SK-N-SH (cell line): ENCODE measurements around the gene FHOD3. TPM values are rescaled to one million over a fixed set of nuclear protein-coding genes. Genes with fewer than 3 reads are reported as not detected.

Source experiments
- CTCF ChIA-PET: fragments of 300-600, 350-600 bp; formaldehyde crosslinking; extraction: SDS; loops from one replicate; lab custom pipeline; 2021; lab: Yijun Ruan, JAX
- POLR2A ChIA-PET: fragments of 350-600 bp; sonication (Branson Sonifier 250); formaldehyde crosslinking; extraction: SDS; loops from one replicate; lab custom pipeline; 2020; ENCODE audit warnings: antibody characterized with exemption, inconsistent platforms; lab: Yijun Ruan, JAX
- DNase-seq: peaks from one replicate; pipeline ENCODE4 v3.0.0; 2012
- H2AFZ ChIP-seq: fragments of 200-600 bp; sonication (generic); 2 replicates; pipeline ENCODE4 v1.8.1; 2016; ENCODE audit warnings: antibody characterized with exemption, mild to moderate bottlenecking, low read depth
- H3F3A ChIP-seq: fragments of 200-600 bp; sonication (generic); replicated peaks from 2 replicates; pipeline ENCODE3; 2016; ENCODE audit warnings: antibody characterized with exemption, mild to moderate bottlenecking; ENCODE audit not compliant: insufficient read depth
- H3K27ac ChIP-seq, 2 experiments: fragments of 200-500 bp in 1 of 2; fragments of 200-600 bp in 1 of 2; sonication (Bioruptor generic) in 1 of 2; sonication (generic), shearing (Covaris generic) in 1 of 2; 2 replicates each; pipeline versions ENCODE4 v1.5.1 to v1.6.1; 2014 to 2016; ENCODE audit warnings: low read depth in 2 of 2, inconsistent platforms in 1 of 2, low read length in 1 of 2, mild to moderate bottlenecking in 1 of 2, mixed read lengths in 1 of 2
- H3K27me3 ChIP-seq: fragments of 200-600 bp; sonication (generic), shearing (Covaris generic); 2 replicates; pipeline ENCODE4 v1.6.1; 2016; ENCODE audit warnings: mixed run types; ENCODE audit not compliant: insufficient read depth
- H3K36me3 ChIP-seq, 2 experiments: fragments of 200-500 bp in 1 of 2; fragments of 200-600 bp in 1 of 2; sonication (Bioruptor generic) in 1 of 2; sonication (generic) in 1 of 2; replicated peaks in 1 of 2; 2 replicates each; pipeline versions ENCODE3 to v1.5.1; 2014 to 2016; ENCODE audit warnings: low read length in 1 of 2, mild to moderate bottlenecking in 1 of 2; ENCODE audit not compliant: insufficient read depth in 2 of 2, control insufficient read depth in 1 of 2
- H3K4me1 ChIP-seq, 2 experiments: fragments of 200-500 bp in 1 of 2; fragments of 200-600 bp in 1 of 2; sonication (Bioruptor generic) in 1 of 2; sonication (generic), shearing (Covaris generic) in 1 of 2; 2 replicates each; pipeline versions ENCODE4 v1.5.1 to v1.6.1; 2014 to 2016; ENCODE audit warnings: low read depth in 1 of 2, low read length in 1 of 2, mixed run types in 1 of 2; ENCODE audit not compliant: insufficient read depth in 2 of 2, control insufficient read depth in 1 of 2
- H3K4me2 ChIP-seq: fragments of 200-600 bp; sonication (generic), shearing (Covaris generic); 2 replicates; pipeline ENCODE4 v1.6.1; 2017; ENCODE audit warnings: mixed run types
- H3K4me3 ChIP-seq, 2 experiments: fragments of 200-500 bp in 1 of 2; fragments of 200-600 bp in 1 of 2; sonication (Bioruptor generic) in 1 of 2; sonication (generic), shearing (Covaris generic) in 1 of 2; 2 replicates each; pipeline versions ENCODE4 v1.5.1 to v1.8.1; 2014 to 2016; ENCODE audit warnings: low read depth in 2 of 2, inconsistent platforms in 1 of 2, low read length in 1 of 2, mild to moderate bottlenecking in 1 of 2, mixed read lengths in 1 of 2, moderate library complexity in 1 of 2
- H3K79me2 ChIP-seq: fragments of 200-600 bp; sonication (generic); 2 replicates; pipeline ENCODE4 v1.8.1; 2017; ENCODE audit warnings: mild to moderate bottlenecking; ENCODE audit not compliant: insufficient read depth
- H3K9ac ChIP-seq: fragments of 200-600 bp; sonication (generic); 2 replicates; pipeline ENCODE4 v1.6.1; 2017; ENCODE audit warnings: mixed run types
- H3K9me2 ChIP-seq: fragments of 200-600 bp; sonication (generic); 2 replicates; pipeline ENCODE4 v1.6.1; 2017; ENCODE audit warnings: mixed run types
- H3K9me3 ChIP-seq: fragments of 200-600 bp; sonication (generic); 2 replicates; pipeline ENCODE4 v1.6.1; 2017; ENCODE audit warnings: mixed run types, mild to moderate bottlenecking, moderate library complexity
- H4K20me1 ChIP-seq: fragments of 200-600 bp; sonication (generic); 2 replicates; pipeline ENCODE4 v1.6.1; 2017; ENCODE audit warnings: mild to moderate bottlenecking, mixed run types; ENCODE audit not compliant: insufficient read depth
- CTCF ChIP-seq: fragments of 200-600 bp; sonication (generic); IDR thresholded peaks from 2 replicates; pipeline ENCODE4 v1.6.1; 2017; ENCODE audit warnings: antibody characterized with exemption, mild to moderate bottlenecking, moderate library complexity
- ELF1 ChIP-seq: IDR thresholded peaks from 2 replicates; pipeline ENCODE4 v1.4.0; 2012
- EP300 ChIP-seq, 2 experiments: IDR thresholded peaks; 2 replicates each; pipeline versions ENCODE4 v1.4.0 to v1.6.1; 2012; ENCODE audit warnings: borderline replicate concordance in 1 of 2, low read depth in 1 of 2, low read length in 1 of 2
- FOXJ3 ChIP-seq: sonication (generic); formaldehyde crosslinking; IDR thresholded peaks from 2 replicates; pipeline ENCODE4 v1.5.1; 2020; ENCODE audit warnings: mild to moderate bottlenecking, missing genetic modification reagents
- JUND ChIP-seq: IDR thresholded peaks from 2 replicates; pipeline ENCODE4 v1.4.0; 2012
- MXI1 ChIP-seq: IDR thresholded peaks from 2 replicates; pipeline ENCODE4 v1.6.1; 2012; ENCODE audit warnings: mild to moderate bottlenecking, low read depth, low read length, improper control_type of control experiment
- NFIC ChIP-seq: IDR thresholded peaks from 2 replicates; pipeline ENCODE4 v1.4.0; 2012; ENCODE audit warnings: borderline replicate concordance
- NRF1 ChIP-seq: IDR thresholded peaks from 2 replicates; pipeline ENCODE4 v1.6.1; 2012; ENCODE audit warnings: low read depth, mild to moderate bottlenecking, low read length
- POLR2AphosphoS5 ChIP-seq: IDR thresholded peaks from 2 replicates; pipeline ENCODE4 v1.6.1; 2012; ENCODE audit warnings: low read depth, low read length
- RFX5 ChIP-seq: IDR thresholded peaks from 2 replicates; pipeline ENCODE4 v1.6.1; 2012; ENCODE audit warnings: mild to moderate bottlenecking, improper control_type of control experiment, low read length
- SIN3A ChIP-seq: IDR thresholded peaks from 2 replicates; pipeline ENCODE4 v1.6.1; 2012; ENCODE audit warnings: low read depth, mild to moderate bottlenecking, low read length, moderate library complexity, borderline replicate concordance
- TAF1 ChIP-seq: IDR thresholded peaks from 2 replicates; pipeline ENCODE4 v1.6.1; 2012; ENCODE audit warnings: low read depth, mild to moderate bottlenecking, low read length, moderate library complexity, borderline replicate concordance
- TCF12 ChIP-seq: IDR thresholded peaks from 2 replicates; pipeline ENCODE4 v1.4.0; 2012
- WGBS: methylation state at CpG from one replicate; pipeline ENCODE4 v1.1.6; 2017; ENCODE audit warnings: low lambda C conversion rate; 5-methylcytosine and 5-hydroxymethylcytosine counted together
- polyA plus RNA-seq, 3 experiments: library from polyadenylated mRNA; depleted of rRNA; stranded (reverse); fragments of >200 nt; gene quantifications; 2 replicates each; pipeline ENCODE4 v1.2.3, GENCODE V29; 2012
- TF ChIP-seq, protein P1 (sequence below): IDR thresholded peaks from 2 replicates; pipeline ENCODE4 v1.4.0; 2012; ENCODE audit warnings: low read depth, borderline replicate concordance
- TF ChIP-seq, protein P2 (sequence below): IDR thresholded peaks from 2 replicates; pipeline ENCODE4 v1.4.0; 2012; ENCODE audit warnings: low read depth, borderline replicate concordance

FHOD3 gene
- polyA plus RNA-seq, 1 of the 3 experiments (the other 2 are of a cell fraction), result 10.9 TPM

DNA sequence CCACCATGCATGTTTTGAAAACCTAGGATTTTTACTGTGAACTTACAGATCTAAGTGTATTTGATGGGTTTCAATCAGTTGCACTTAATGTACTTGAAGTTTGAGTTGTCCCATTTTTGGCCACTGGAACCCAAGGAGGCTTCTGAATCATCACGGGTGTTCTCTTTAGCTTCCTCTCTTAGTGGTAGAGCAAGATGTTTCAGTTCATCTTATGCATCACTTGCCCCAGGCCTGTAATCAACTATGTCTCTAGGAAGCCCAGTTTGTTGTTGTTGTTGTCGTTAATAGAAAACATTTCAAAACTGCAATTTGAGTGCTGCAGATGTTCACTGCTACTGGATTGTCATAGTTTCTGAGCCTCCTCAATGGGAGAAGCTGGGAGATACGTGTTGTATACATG is 97.0 kb downstream of the FHOD3 start:
- WGBS, result 61% methylated on average over 3 of the region's 3 CpGs
- Histone ChIP-seq H3K4me1 (peaks cover 0 to 52% of the 10 kb centered on the region in 2 experiments; a peak in 2 of 4 replicates), H3K36me3 (no peaks in the 10 kb centered on the region), H3K9ac (no peak overlapping the region), H3K9me3 (peaks cover 3% of the 10 kb centered on the region; the same call in 1 of the 2 replicates), H2AFZ (no peak overlapping the region), H3K27ac (no peak overlapping the region), H3F3A (no peaks in the 10 kb centered on the region), H4K20me1 (no peaks in the 10 kb centered on the region), H3K27me3 (no peaks in the 10 kb centered on the region), H3K79me2 (no peaks in the 10 kb centered on the region), H3K4me2 (no peak overlapping the region), H3K4me3 (no peak overlapping the region), H3K9me2 (no peaks in the 10 kb centered on the region)
- ChIA-PET POLR2A (no interaction called here), CTCF (interaction anchor here (0.6 kb wide), 1 partner anchor 722 kb away, joined by 3 read pairs; no protein-coding TSS in a partner anchor)
- DNase-seq, result no peak
- TF ChIP-seq POLR2AphosphoS5 (no peak), TCF12 (no peak), FOXJ3 (CRISPR knock-in tag) (no peak), RFX5 (no peak), SIN3A (no peak), ELF1 (no peak)
- TF ChIP-seq, protein P1, sequence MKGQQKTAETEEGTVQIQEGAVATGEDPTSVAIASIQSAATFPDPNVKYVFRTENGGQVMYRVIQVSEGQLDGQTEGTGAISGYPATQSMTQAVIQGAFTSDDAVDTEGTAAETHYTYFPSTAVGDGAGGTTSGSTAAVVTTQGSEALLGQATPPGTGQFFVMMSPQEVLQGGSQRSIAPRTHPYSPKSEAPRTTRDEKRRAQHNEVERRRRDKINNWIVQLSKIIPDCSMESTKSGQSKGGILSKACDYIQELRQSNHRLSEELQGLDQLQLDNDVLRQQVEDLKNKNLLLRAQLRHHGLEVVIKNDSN, result no peak

- Histone ChIP-seq H3K36me3 (no peaks in the 10 kb centered on the region), H2AFZ (no peak overlapping the region), H3K9me3 (peaks cover 3% of the 10 kb centered on the region; the same call in 1 of the 2 replicates), H3K9me2 (no peaks in the 10 kb centered on the region), H3K4me2 (no peak overlapping the region), H3K4me3 (no peak overlapping the region), H3K27me3 (no peaks in the 10 kb centered on the region), H3K79me2 (no peaks in the 10 kb centered on the region), H3F3A (no peaks in the 10 kb centered on the region), H3K9ac (no peak overlapping the region), H3K4me1 (peaks cover 0 to 35% of the 10 kb centered on the region in 2 experiments; a peak in 2 of 4 replicates), H3K27ac (no peak overlapping the region), H4K20me1 (no peaks in the 10 kb centered on the region)
- CTCF ChIA-PET, result interaction anchor here (0.6 to 1.9 kb wide), 2 partner anchors 10 to 17 kb away, joined by 3 to 4 read pairs; no protein-coding TSS in a partner anchor
- POLR2A ChIA-PET, result no interaction called here
- DNase-seq, result no peak
- TF ChIP-seq NRF1 (no peak), CTCF (no peak), JUND (no peak), MXI1 (no peak), TAF1 (no peak), EP300 (IDR thresholded peaks at IDR 0.05; ENCODE audit: borderline replicate concordance in 1 of 2, low read depth in 1 of 2, low read length in 1 of 2) (no peak), NFIC (no peak), ELF1 (no peak), FOXJ3 (CRISPR knock-in tag) (no peak)
- TF ChIP-seq, protein P2, sequence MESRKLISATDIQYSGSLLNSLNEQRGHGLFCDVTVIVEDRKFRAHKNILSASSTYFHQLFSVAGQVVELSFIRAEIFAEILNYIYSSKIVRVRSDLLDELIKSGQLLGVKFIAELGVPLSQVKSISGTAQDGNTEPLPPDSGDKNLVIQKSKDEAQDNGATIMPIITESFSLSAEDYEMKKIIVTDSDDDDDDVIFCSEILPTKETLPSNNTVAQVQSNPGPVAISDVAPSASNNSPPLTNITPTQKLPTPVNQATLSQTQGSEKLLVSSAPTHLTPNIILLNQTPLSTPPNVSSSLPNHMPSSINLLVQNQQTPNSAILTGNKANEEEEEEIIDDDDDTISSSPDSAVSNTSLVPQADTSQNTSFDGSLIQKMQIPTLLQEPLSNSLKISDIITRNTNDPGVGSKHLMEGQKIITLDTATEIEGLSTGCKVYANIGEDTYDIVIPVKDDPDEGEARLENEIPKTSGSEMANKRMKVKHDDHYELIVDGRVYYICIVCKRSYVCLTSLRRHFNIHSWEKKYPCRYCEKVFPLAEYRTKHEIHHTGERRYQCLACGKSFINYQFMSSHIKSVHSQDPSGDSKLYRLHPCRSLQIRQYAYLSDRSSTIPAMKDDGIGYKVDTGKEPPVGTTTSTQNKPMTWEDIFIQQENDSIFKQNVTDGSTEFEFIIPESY, result no peak
Observed at GRCh38 chr18:36396190-36396589, 98.7 kb downstream of the FHOD3 start.
